22Rv1 (cell line): ENCODE data around the gene TMEM167B.
A peak's percentile ranks its signal among the peaks of the same experiment; 100 is the strongest.

Experiments
- H3K27ac ChIP-seq: fragments of 450-650 bp; 2 replicates; pipeline ENCODE4 v1.5.1; 2017
- CTCF ChIP-seq: fragments of 450-650 bp; IDR thresholded peaks from 2 replicates; pipeline ENCODE4 v1.5.1; 2017; ENCODE audit warnings: mild to moderate bottlenecking
- ZFX ChIP-seq: fragments of 450-650 bp; IDR thresholded peaks from 2 replicates; pipeline ENCODE4 v1.6.1; 2017; ENCODE audit warnings: antibody characterized with exemption, borderline replicate concordance

The TMEM167B gene

DNA sequence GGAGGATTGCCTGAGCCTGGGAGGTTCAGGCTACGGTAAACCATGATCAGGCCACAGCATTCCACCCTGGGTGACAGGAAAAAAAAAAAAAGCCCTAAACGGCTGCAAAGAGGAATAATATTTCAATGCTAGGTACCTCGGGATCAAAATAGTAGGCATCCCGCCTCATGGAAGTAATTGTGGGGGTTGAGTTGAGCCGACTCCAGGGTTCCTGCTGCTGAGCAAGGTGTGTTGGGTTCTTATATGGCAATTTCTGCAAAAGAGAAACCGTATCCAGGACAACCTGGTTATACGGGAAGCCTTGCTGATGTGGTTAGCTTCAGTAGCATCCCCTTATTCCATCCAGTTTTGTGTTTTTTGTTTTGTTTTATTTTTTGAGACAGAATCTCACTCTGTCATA lies 17.2 kb downstream of the TMEM167B start:
- no peak overlapping the region for H3K27ac ChIP-seq
- TF ChIP-seq ZFX (no peak), CTCF (no peak)

DNA sequence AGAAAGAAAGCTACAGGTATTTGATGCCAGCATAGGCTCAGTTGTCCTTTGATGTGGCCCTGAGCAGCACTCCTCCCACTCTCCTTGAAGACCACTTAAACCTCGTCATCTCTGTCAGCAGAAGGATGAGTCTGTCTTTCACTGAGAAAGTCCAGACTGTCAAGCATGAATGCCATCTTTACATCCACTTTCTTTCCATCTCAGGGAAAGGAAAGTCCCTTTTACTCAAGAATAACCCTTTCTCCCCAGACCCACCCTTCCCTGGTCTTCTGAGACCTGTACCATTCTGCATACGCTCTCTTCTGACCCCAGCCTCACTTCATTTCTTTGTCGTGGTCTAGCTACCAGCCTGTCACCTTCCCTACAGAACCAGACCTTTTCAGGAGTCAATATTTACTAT lies 19.3 kb downstream of the TMEM167B start:
- H3K27ac ChIP-seq = no peak overlapping the region
- no peak for TF ChIP-seq ZFX
- TF ChIP-seq CTCF = no peak

DNA sequence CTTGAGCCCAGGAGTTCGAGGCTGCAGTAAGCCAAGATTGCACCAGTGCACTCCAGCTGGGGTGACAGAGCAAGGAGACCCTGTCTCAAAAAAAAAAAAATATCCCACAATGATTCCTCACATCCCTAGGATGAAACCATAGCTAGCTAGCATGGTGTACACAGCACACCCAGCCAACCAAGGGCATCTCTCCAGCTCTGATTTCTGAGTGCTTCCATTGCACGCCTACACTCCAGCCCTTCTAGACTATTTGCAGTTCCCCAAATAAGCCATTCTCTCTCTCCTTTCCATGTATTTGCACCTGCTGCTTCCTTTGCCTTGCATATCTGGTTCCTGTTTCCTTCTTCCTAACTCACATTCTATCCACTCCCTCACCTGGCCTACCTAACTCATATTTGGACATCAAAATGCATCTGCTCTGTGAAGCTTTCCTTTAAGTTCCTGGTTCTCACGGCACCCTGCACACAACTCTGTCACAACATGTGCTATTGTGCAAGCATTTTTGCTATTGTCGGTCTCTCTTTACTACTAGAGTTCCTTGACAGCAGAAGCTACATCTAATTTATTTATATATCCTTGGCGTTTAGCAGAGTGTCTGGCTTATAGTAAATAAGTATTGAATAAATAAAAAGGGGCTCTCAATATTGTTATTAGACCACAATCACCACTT lies 21.0 kb downstream of the TMEM167B start:
- H3K27ac ChIP-seq = no peak overlapping the region
- TF ChIP-seq ZFX (no peak), CTCF (no peak)

DNA sequence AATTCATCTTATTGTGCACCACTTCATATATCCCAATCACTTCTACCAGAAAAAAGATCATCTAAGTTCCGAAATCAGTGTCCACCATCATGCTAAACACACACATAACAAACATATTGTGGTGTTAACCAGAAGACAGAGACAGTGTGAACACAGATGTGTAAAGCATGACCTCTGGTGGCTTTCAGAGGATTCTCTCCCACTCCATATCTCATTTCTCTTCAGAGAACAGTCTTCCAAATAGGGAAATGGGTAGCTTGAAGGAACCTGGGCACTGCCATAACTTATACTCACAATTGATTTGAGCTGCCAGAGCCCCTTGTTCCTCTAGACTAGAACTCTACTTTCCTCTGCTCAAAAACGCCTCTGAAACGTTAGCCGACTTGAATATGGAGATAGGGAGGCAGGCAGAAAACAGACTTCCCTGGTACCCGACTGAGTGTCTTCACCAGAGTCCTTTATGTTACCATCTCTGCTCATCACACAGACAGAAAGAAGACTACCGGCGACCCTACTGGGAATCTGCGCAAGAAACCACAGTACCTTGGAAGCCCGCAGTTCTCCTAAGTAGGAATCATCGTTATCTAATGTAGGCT lies 21.6 kb downstream of the TMEM167B start:
- H3K27ac ChIP-seq = no peak overlapping the region
- no peak for TF ChIP-seq CTCF
- no peak for TF ChIP-seq ZFX

DNA sequence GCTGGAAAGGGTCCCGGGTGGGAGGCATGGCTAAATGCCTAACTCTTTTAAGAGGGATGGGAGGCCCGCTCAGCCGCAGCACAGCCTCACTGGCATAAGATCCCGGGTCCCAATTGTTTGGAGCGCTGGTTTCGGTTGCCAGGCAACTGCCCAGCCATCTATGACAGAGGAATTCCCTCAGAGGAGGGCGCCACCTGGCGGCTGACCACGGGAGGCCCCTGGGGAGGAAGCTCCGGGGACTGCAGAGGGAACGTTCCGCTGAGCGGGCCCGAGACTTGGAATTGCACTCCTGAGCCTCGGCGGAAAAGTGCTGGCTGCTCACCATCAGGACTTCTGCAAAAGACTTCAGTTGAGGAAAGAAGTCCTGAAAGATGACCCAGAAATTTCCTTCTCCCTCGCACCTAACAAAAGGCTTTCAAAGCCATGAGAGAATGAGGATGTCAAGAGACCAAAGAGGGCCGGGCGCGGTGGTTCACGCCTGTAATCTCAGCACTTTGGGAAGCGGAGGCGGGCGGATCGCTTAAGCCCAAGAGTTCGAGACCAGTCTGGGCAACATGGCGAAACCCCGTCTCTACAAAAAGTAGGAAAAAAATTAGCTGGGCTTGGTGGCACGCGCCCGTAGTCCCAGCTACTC lies 22.2 kb downstream of the TMEM167B start:
- no peak for TF ChIP-seq ZFX
- TF ChIP-seq CTCF = peak; percentile 97
- peak overlapping the region; percentile 31 for H3K27ac ChIP-seq

GRCh38 chr1:109113590-109114341 lies 23.2 kb downstream of the TMEM167B start, which contains the start of gene ELAPOR1:
ELAPOR1 (plus strand) TSS chr1:109114115; CDS start chr1:109114184, 69 bp downstream.
- peak within 1 kb of the TSS; percentile 92 for H3K27ac ChIP-seq
- TF ChIP-seq ZFX (no peak), CTCF (0 out of 2 replicates have a peak, but pooled peaks have one; percentile 6)

GRCh38 chr1:109114342-109114674 lies 23.7 kb downstream of the TMEM167B start:
- peak overlapping the region; percentile 92 for H3K27ac ChIP-seq
- TF ChIP-seq CTCF = no peak
- no peak for TF ChIP-seq ZFX
